DOHH2 (cell line): ENCODE measurements around the gene ABCA10.

Experiments
- H3F3A ChIP-seq: fragments of 200-600 bp; sonication (generic), shearing (Covaris generic); 2 replicates; pipeline ENCODE4 v1.6.0; 2016; ENCODE audit warnings: antibody characterized with exemption, mild to moderate bottlenecking; ENCODE audit not compliant: control insufficient read depth, insufficient read depth
- H3K27ac ChIP-seq: fragments of 200-600 bp; sonication (generic); 2 replicates; pipeline ENCODE4 v1.5.1; 2014; ENCODE audit warnings: low read depth, mild to moderate bottlenecking, low read length, moderate library complexity
- H3K27me3 ChIP-seq: fragments of 200-600 bp; sonication (generic); 2 replicates; pipeline ENCODE4 v1.6.1; 2014; ENCODE audit warnings: mild to moderate bottlenecking, low read length, mixed read lengths; ENCODE audit not compliant: control insufficient read depth
- H3K36me3 ChIP-seq: fragments of 200-600 bp; sonication (generic); 2 replicates; pipeline ENCODE4 v1.6.1; 2014; ENCODE audit warnings: mild to moderate bottlenecking, low read length, moderate library complexity, mixed read lengths; ENCODE audit not compliant: control insufficient read depth
- H3K4me1 ChIP-seq: fragments of 200-600 bp; sonication (generic); 2 replicates; pipeline ENCODE4 v1.6.1; 2014; ENCODE audit warnings: mild to moderate bottlenecking, low read length, mixed read lengths; ENCODE audit not compliant: control insufficient read depth
- H3K4me2 ChIP-seq: fragments of 200-600 bp; sonication (generic); 2 replicates; pipeline ENCODE4 v1.6.0; 2014; ENCODE audit warnings: mild to moderate bottlenecking, low read length, moderate library complexity
- H3K4me3 ChIP-seq: fragments of 200-600 bp; sonication (generic); 2 replicates; pipeline ENCODE4 v1.5.1; 2014; ENCODE audit warnings: mild to moderate bottlenecking, low read length, mixed read lengths
- H3K79me2 ChIP-seq: fragments of 200-600 bp; sonication (generic); 2 replicates; pipeline ENCODE4 v1.6.1; 2014; ENCODE audit warnings: mild to moderate bottlenecking, low read length, mixed read lengths; ENCODE audit not compliant: control insufficient read depth
- H3K9me2 ChIP-seq: fragments of 200-600 bp; sonication (generic); replicated peaks from 2 replicates; pipeline ENCODE4 v1.6.1; 2014; ENCODE audit warnings: mild to moderate bottlenecking, low read length, mixed read lengths; ENCODE audit not compliant: control insufficient read depth
- H3K9me3 ChIP-seq: fragments of 200-600 bp; sonication (generic); 2 replicates; pipeline ENCODE4 v1.6.1; 2014; ENCODE audit warnings: antibody characterized with exemption, low read length, mixed read lengths; ENCODE audit not compliant: control insufficient read depth, insufficient read depth
- H4K20me1 ChIP-seq: fragments of 200-600 bp; sonication (generic); 2 replicates; pipeline ENCODE4 v1.6.0; 2014; ENCODE audit warnings: low read depth, mild to moderate bottlenecking, antibody characterized with exemption, low read length, moderate library complexity; ENCODE audit not compliant: control insufficient read depth, insufficient read depth
- CTCF ChIP-seq: fragments of 200-600 bp; sonication (generic); IDR thresholded peaks from one replicate; pipeline ENCODE4 v1.5.1; 2014; ENCODE audit warnings: antibody characterized with exemption, mild to moderate bottlenecking, low read depth, low read length; ENCODE audit not compliant: poor library complexity, severe bottlenecking
- EZH2phosphoT487 ChIP-seq: fragments of 200-600 bp; sonication (generic); IDR thresholded peaks from 2 replicates; pipeline ENCODE4 v1.6.1; 2017; ENCODE audit warnings: borderline replicate concordance, mild to moderate bottlenecking, antibody characterized with exemption, low read length, moderate library complexity, mixed read lengths

ABCA10 gene

GRCh38 chr17:69265873-69266272 is 37.2 kb upstream of the ABCA10 start:
- Histone ChIP-seq H3F3A (no peaks in the 10 kb centered on the region), H4K20me1 (no peaks in the 10 kb centered on the region), H3K4me2 (no peak overlapping the region), H3K4me1 (no peaks in the 10 kb centered on the region), H3K9me3 (no peaks in the 10 kb centered on the region), H3K27me3 (no peaks in the 10 kb centered on the region), H3K36me3 (no peaks in the 10 kb centered on the region), H3K4me3 (no peak overlapping the region), H3K27ac (no peak overlapping the region), H3K9me2 (no peaks in the 10 kb centered on the region), H3K79me2 (no peaks in the 10 kb centered on the region)
- TF ChIP-seq EZH2phosphoT487, result no peak

- H4K20me1 ChIP-seq, result no peaks in the 10 kb centered on the region
- no peaks in the 10 kb centered on the region for H3K9me3 ChIP-seq
- H3K27ac ChIP-seq, result no peak overlapping the region
Observed at GRCh38 chr17:69254187-69254586, 25.6 kb upstream of the ABCA10 start.

GRCh38 chr17:69250641-69251040 is 22.0 kb upstream of the ABCA10 start:
- H4K20me1 ChIP-seq, result no peaks in the 10 kb centered on the region
- H3K9me2 ChIP-seq, result no peaks in the 10 kb centered on the region
- no peaks in the 10 kb centered on the region for H3K79me2 ChIP-seq
- H3K36me3 ChIP-seq, result no peaks in the 10 kb centered on the region
- no peak overlapping the region for H3K4me3 ChIP-seq
- no peak for TF ChIP-seq EZH2phosphoT487
- no peak for TF ChIP-seq CTCF
- H3K27me3 ChIP-seq, result no peaks in the 10 kb centered on the region
- H3K27ac ChIP-seq, result no peak overlapping the region
- H3K9me3 ChIP-seq, result no peaks in the 10 kb centered on the region
- H3F3A ChIP-seq, result no peaks in the 10 kb centered on the region
- H3K4me2 ChIP-seq, result no peak overlapping the region
- no peaks in the 10 kb centered on the region for H3K4me1 ChIP-seq

More at GRCh38 chr17:69254187-69254586, 25.6 kb upstream of the ABCA10 start:
- no peaks in the 10 kb centered on the region for H3K27me3 ChIP-seq
- no peak overlapping the region for H3K4me3 ChIP-seq
- H3K4me1 ChIP-seq, result no peaks in the 10 kb centered on the region
- H3F3A ChIP-seq, result no peaks in the 10 kb centered on the region
- H3K4me2 ChIP-seq, result no peak overlapping the region
- no peaks in the 10 kb centered on the region for H3K79me2 ChIP-seq
- TF ChIP-seq CTCF (no peak), EZH2phosphoT487 (no peak)
- no peaks in the 10 kb centered on the region for H3K9me2 ChIP-seq
- H3K36me3 ChIP-seq, result no peaks in the 10 kb centered on the region

- Histone ChIP-seq H3K9me2 (no peaks in the 10 kb centered on the region), H3K27me3 (no peaks in the 10 kb centered on the region), H3K4me3 (no peak overlapping the region), H3K36me3 (no peaks in the 10 kb centered on the region), H3K27ac (no peak overlapping the region), H4K20me1 (no peaks in the 10 kb centered on the region), H3K9me3 (no peaks in the 10 kb centered on the region), H3K79me2 (no peaks in the 10 kb centered on the region), H3F3A (no peaks in the 10 kb centered on the region), H3K4me1 (no peaks in the 10 kb centered on the region), H3K4me2 (no peak overlapping the region)
- TF ChIP-seq EZH2phosphoT487 (no peak), CTCF (peak; percentile 55)
Observed at GRCh38 chr17:69246726-69247375, 18.2 kb upstream of the ABCA10 start.
